Measurements from ENCODE around the gene PLEKHA6.

Gene PLEKHA6

DNA sequence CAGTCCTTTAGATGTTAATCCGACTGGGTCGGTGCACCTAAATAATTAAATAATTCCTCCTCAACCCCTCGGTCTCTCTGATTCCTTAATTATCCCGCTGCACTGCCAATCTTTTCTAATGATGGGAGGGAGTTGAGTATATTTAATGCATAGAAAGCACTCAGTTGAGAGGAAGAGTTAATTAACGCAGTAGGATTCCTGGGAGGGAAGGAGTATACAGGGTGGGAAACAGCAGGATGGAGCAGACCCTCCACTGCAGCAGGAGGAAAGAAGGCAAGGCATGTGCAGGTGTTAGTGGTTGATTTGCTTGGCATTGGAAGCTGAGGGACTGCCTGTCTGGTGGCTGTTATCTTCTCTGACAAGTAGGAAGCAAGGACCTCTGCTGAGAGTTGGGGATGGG is 183.7 kb downstream of the PLEKHA6 start:
- no peak for DNase-seq

DNA sequence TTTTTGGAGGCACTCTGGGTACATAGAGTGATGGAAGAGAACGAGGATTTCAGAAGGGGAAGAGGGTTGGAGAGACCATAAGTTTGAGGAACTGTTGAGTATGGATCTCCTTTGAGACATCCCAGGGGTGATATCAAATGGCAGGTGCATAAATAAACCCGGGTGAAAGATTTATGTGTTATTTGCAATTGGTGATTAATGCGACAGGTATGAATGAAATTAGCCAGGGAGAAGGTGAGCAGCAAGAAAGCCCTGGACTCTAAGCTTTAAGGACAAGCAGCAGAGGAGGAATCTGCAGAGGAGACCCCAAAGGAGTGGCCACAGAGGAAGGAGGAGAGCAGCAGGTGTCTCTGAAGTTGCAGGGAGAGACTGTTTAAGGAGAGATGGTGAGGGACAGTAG is 184.8 kb downstream of the PLEKHA6 start:
- no peak for DNase-seq

DNA sequence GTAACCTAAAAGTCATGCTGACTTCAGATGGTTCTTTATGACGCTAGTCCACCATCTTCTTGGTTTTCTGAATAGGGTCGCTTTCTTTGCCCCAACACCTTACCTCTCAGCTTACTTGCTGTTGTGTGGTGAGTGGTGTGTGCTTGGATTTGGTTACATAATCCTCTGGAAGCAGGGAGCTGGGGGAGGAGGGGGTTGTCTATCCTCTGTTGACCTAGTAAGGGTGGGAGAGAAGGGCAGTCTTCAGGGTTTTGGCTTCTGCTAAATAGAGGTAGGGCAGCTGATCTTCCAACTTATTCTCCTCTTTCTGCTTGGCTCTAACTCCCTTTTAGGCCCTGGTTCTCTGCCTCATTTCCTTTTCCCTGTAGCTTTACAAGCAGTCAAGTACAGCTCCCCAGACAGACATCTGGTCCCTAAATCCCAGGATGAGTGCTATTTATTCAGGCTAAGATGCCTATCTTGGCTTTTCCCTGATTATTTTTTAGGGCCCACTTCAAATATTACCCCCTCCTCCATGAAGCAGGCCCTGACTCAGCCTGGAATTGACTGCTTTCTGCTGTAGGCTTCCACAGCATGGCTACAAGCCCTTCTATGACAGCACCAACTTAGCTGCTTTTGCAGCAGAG is 187.2 kb downstream of the PLEKHA6 start:
- DNase-seq = no peak

DNA sequence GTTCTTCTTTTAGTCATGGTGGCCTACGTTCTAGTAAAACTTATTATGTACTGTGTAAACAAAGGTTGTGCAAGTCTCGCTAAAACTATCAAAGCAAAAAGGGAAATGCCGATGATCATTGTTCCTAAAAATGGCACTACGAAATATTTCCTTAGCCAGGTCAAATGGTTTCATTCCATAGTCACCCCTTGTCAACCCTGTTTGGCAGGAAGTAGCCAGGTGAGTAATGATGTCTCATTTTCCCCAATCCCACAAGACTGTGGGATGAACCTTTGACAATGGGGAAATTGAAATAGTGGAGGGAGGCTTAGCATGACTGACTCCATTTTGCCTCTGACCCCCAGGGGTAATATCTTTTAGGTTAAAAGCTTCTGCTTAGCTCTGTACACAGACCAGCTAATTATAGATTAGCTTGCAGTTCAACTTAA is 188.0 kb downstream of the PLEKHA6 start:
- DNase-seq = no peak

DNA sequence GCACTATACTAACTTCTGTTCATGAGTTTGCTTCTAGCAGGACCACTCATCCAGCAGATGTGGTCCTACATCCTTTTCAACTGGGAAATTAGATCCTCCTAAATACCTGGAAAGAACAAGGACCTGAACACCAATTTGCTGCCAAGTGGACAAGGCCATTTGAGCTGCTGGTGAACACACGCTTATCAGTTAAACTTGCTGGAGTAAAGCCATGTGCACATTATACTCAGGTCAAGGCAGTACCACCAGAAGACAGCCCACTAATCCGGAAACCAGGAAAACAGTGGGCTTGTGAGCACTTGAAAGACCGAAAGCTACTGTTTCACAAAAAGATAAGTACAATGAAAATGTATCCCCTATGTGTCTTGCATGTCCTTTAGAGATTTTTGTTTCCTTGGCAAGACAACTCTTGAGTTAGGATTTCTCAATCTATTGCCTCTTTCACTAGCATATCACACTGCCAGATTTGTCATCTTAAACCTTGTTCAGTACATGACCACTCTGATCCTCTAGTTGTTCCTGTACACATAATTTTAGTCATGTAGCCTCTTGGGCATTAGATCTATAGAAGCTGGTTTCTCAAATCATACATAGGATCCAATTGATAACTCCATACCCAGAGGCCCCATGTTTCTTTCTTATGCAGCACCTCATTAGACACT is 189.1 kb downstream of the PLEKHA6 start:
- DNase-seq = no peak

- DNase-seq = no peak
These were observed 189.9 kb downstream of the PLEKHA6 start for GRCh38 chr1:204169858-204170257.
